ENCODE measurements around the gene UBA52. TPM values are rescaled to one million over a fixed set of nuclear protein-coding genes. Genes with fewer than 3 reads are reported as not detected.

Gene UBA52
- total RNA-seq, 1 experiment from 2014 or later = 1,276 TPM

DNA sequence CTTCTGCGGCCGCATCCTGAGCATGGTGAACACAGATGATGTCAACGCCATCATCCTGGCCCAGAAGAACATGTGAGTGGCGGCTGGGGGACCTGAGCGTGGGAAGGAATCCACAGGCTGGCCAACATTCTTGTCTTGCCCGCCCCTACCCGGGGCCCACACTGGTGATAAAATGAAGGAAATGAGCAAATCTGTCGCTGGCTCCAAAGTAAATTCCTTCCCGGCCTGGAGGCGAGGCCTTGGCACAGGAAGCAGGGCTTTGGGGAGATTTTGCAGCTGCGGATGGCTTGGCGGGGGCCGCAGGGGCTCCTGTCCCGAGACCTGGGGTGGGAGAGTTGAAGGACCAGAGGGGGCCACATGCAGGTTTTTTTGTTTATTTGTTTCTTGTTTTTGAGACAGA lies 9.6 kb upstream of the UBA52 start:
- Mint-ChIP-seq H3K4me1 (ENCODE audit: low read depth, unreplicated experiment) (no peaks in the 10 kb centered on the region), H3K27me3 (ENCODE audit: insufficient read depth, unreplicated experiment) (no peaks in the 10 kb centered on the region), H3K36me3 (ENCODE audit: insufficient read depth, unreplicated experiment) (peaks cover 37% of the 10 kb centered on the region), H3K27ac (ENCODE audit: unreplicated experiment) (no peak overlapping the region), H3K9me3 (ENCODE audit: unreplicated experiment) (no peaks in the 10 kb centered on the region), H3K4me3 (ENCODE audit: unreplicated experiment) (no peak overlapping the region)
- TF ChIP-seq, protein P1, sequence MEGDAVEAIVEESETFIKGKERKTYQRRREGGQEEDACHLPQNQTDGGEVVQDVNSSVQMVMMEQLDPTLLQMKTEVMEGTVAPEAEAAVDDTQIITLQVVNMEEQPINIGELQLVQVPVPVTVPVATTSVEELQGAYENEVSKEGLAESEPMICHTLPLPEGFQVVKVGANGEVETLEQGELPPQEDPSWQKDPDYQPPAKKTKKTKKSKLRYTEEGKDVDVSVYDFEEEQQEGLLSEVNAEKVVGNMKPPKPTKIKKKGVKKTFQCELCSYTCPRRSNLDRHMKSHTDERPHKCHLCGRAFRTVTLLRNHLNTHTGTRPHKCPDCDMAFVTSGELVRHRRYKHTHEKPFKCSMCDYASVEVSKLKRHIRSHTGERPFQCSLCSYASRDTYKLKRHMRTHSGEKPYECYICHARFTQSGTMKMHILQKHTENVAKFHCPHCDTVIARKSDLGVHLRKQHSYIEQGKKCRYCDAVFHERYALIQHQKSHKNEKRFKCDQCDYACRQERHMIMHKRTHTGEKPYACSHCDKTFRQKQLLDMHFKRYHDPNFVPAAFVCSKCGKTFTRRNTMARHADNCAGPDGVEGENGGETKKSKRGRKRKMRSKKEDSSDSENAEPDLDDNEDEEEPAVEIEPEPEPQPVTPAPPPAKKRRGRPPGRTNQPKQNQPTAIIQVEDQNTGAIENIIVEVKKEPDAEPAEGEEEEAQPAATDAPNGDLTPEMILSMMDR (IDR thresholded peaks at IDR 0.05; ENCODE audit: insufficient read depth in 1 of 2, low read depth in 1 of 2, low read length in 1 of 2, severe bottlenecking in 1 of 2, unreplicated experiment in 1 of 2) = no peak
- Histone ChIP-seq H3K4me3 (ENCODE audit: low read depth, low read length) (no peak overlapping the region), H3K4me1 (no peaks in the 10 kb centered on the region), H3K9me3 (no peaks in the 10 kb centered on the region), H3K27me3 (replicated peaks; ENCODE audit: control insufficient read depth, insufficient read depth, low read length) (no peaks in the 10 kb centered on the region), H3K36me3 (ENCODE audit: control insufficient read depth, insufficient read depth, low read length) (peaks cover 2% of the 10 kb centered on the region; the same call in 1 of the 2 replicates)
- CTCF ChIA-PET = no interaction called here
- POLR2A ChIA-PET = no interaction called here
- intact Hi-C loops (cut with micrococcal nuclease; ENCODE audit: unreplicated experiment) = no loop called here
- no TSS peak for BruUV-seq (replicated peaks)
- no peak for DNase-seq

DNA sequence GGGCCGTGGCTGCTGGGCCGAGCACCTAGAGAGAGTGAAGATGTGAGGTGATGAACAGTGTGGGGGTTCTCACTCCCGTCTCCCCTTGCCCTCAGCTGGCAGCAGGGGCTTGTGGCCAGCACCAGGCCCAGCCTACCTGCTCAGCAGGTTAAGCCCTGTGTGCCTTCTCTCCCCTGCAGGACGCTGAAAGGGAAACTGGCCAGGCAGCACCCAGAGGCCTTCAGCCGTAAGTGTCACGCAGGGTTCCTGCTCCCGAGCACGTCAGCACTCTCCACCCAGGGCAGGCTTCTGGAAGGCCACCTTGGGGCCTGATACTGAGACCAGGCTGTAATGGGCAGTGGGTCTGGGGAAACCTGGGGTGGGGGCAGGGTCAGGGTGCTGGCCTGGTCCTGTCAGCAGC lies 4.7 kb upstream of the UBA52 start:
- Mint-ChIP-seq H3K27ac (ENCODE audit: unreplicated experiment) (no peak overlapping the region), H3K36me3 (ENCODE audit: insufficient read depth, unreplicated experiment) (peaks cover 63% of the 10 kb centered on the region), H3K9me3 (ENCODE audit: unreplicated experiment) (no peaks in the 10 kb centered on the region), H3K4me1 (ENCODE audit: low read depth, unreplicated experiment) (no peaks in the 10 kb centered on the region), H3K4me3 (ENCODE audit: unreplicated experiment) (no peak overlapping the region), H3K27me3 (ENCODE audit: insufficient read depth, unreplicated experiment) (no peaks in the 10 kb centered on the region)
- intact Hi-C loops (cut with micrococcal nuclease; ENCODE audit: unreplicated experiment) = no loop called here
- H3K27me3 ChIP-seq (replicated peaks; ENCODE audit: control insufficient read depth, insufficient read depth, low read length) = no peaks in the 10 kb centered on the region
- H3K36me3 ChIP-seq (ENCODE audit: control insufficient read depth, insufficient read depth, low read length) = peaks cover 2% of the 10 kb centered on the region
- no TSS peak for BruUV-seq (replicated peaks)
- ChIA-PET CTCF (no interaction called here), POLR2A (no interaction called here)
- no peaks in the 10 kb centered on the region for H3K4me1 ChIP-seq
- H3K9me3 ChIP-seq = no peaks in the 10 kb centered on the region
- TF ChIP-seq, protein P1 (IDR thresholded peaks at IDR 0.05; ENCODE audit: insufficient read depth in 1 of 2, low read depth in 1 of 2, low read length in 1 of 2, severe bottlenecking in 1 of 2, unreplicated experiment in 1 of 2) = no peak
- no peak overlapping the region for H3K4me3 ChIP-seq (ENCODE audit: low read depth, low read length)
- no peak for DNase-seq

DNA sequence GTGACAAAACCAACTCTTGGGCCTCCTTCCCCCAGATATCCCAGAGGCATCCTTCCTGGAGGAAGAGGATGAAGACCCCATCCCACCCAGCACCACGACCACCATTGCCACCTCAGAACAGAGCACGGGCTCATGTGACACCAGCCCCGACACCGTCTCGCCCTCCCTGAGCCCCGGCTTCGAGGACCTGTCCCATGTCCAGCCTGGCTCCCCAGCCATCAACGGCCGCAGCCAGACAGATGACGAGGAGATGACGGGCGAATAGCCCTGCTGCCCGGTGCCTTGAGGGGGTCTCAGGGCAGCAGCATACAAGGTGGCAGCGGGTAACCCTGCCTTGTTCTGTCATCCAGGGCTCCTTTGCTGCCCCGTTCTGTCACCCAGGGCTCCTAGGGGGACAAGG lies 3.3 kb upstream of the UBA52 start:
- TF ChIP-seq, protein P1 (IDR thresholded peaks at IDR 0.05; ENCODE audit: insufficient read depth in 1 of 2, low read depth in 1 of 2, low read length in 1 of 2, severe bottlenecking in 1 of 2, unreplicated experiment in 1 of 2) = no peak
- Mint-ChIP-seq H3K9me3 (ENCODE audit: unreplicated experiment) (no peaks in the 10 kb centered on the region), H3K27me3 (ENCODE audit: insufficient read depth, unreplicated experiment) (no peaks in the 10 kb centered on the region), H3K4me1 (ENCODE audit: low read depth, unreplicated experiment) (peaks cover 11% of the 10 kb centered on the region), H3K36me3 (ENCODE audit: insufficient read depth, unreplicated experiment) (peaks cover 76% of the 10 kb centered on the region), H3K4me3 (ENCODE audit: unreplicated experiment) (no peak overlapping the region), H3K27ac (ENCODE audit: unreplicated experiment) (no peak overlapping the region)
- intact Hi-C loops (cut with micrococcal nuclease; ENCODE audit: unreplicated experiment) = no loop called here
- no TSS peak for BruUV-seq (replicated peaks)
- no peak overlapping the region for H3K4me3 ChIP-seq (ENCODE audit: low read depth, low read length)
- peaks cover 8% of the 10 kb centered on the region; the same call in 1 of the 2 replicates for H3K4me1 ChIP-seq
- ChIA-PET POLR2A (no interaction called here), CTCF (interaction anchor here (0.6 kb wide), 1 partner anchor 391 kb away, joined by 4 read pairs; no protein-coding TSS in a partner anchor)
- H3K36me3 ChIP-seq (ENCODE audit: control insufficient read depth, insufficient read depth, low read length) = peaks cover 2% of the 10 kb centered on the region
- DNase-seq = no peak
- no peaks in the 10 kb centered on the region for H3K27me3 ChIP-seq (replicated peaks; ENCODE audit: control insufficient read depth, insufficient read depth, low read length)
- H3K9me3 ChIP-seq = no peaks in the 10 kb centered on the region
